Right ventricle myocardium inferior (tissue), 1 donor: ENCODE measurements around the gene ITM2C. TPM values are rescaled to one million over a fixed set of nuclear protein-coding genes. Genes with fewer than 3 reads are reported as not detected.

Experiments used
- ATAC-seq: fragments of 200-7000 bp; cut with Tn5 transposase; one replicate; pipeline ENCODE4 v1.9.1; 2020; ENCODE audit warnings: mild to moderate bottlenecking, moderate library complexity
- DNase-seq: peaks from one replicate; pipeline ENCODE4 v3.0.0; 2021; ENCODE audit errors: missing footprints
- intact Hi-C: fragments of 100-400 bp; cut with DNase I; formaldehyde crosslinking; loops from one replicate; pipeline ENCODE4 v1.11.0; 2022
- total RNA-seq: library from RNA; stranded (reverse); fragmentation: NEBNext Ultra II Directional; extraction: Animal tissue kit (Norgen Biotek cat#: 25700); gene quantifications from one replicate; pipeline ENCODE4 v1.2.1, GENCODE V29; 2021
- donor health status: DM: no; HTN: yes; CAD: no; lungs with severe emphysema.

Gene ITM2C
- total RNA-seq, 1 donor from 2014 or later: 29.6 TPM

DNA sequence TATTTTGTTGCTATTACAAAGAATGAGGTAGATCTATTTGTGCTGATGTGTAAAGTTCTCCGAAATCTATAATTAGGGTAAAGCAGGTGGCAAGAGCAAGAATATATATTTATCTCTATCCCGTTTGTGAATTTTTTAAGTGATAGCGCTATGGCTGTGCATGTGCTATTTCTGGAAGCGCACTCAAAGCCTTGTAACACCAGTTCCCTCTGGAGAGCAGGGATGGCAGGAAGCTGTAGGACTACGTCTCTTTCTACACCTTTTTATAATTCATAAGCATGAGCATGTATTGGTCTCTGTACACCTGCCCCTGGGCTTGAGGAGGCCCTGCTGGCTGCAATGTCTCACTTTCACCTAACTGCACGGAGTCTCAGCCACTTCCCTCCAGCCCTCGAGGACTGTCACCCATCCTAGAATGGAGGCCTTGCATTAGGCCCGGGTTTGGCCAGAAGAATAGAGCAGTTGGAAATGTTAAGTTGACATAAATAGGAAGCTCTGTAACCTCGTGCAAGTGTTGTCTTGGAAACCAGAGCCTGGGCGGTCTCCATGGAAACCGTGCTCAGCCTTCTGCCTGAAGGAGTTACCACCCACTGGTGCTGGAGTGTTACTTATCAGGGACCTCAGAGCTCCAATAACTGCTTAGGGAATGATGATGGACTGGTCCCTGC, 20.9 kb downstream of the ITM2C start:
- DNase-seq (no peak), ATAC-seq (no peak)
- intact Hi-C loops: no loop called here

DNA sequence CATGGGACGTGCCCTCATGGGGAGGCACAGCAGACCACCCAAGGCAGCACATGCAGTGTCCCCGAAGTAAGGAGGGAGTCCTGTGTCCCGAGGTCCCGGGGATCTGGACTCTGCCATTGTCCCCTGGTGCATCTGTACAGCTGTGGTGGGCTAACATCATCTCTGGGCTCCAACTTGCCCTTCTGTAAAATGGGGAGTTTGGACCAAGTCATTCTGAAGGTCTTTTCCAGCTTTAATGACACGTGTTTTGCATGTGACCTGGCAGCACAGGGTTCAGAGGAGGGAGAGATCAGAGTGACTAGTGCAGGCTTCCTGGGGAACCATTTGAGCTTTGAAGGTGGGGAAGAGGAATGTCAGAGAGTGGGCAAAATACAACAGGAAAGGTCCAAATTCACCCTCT, 21.5 kb downstream of the ITM2C start:
- no peak for DNase-seq
- intact Hi-C loops: no loop called here
- no peak for ATAC-seq

DNA sequence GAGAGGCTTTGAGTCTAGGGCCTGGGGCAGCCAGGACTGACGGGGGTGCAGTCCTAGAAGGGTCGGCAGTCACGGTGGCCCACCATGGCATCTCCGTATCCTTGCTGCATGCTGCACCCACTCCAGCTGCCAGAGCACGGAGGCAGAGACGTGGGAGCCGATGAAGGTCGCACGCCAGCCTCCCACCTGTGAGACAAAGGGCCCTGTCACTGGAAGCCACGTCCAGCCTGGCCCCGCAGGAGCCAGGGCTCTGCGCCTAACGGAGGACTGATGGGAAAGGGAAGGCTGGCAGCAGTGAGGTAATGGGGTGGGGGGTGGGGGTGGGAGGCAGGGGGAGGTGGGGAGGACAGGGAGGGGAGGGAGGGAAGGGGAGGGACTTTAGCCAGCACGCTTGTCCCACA, 21.9 kb downstream of the ITM2C start:
- intact Hi-C loops: no loop called here
- ATAC-seq (no peak), DNase-seq (no peak)

DNA sequence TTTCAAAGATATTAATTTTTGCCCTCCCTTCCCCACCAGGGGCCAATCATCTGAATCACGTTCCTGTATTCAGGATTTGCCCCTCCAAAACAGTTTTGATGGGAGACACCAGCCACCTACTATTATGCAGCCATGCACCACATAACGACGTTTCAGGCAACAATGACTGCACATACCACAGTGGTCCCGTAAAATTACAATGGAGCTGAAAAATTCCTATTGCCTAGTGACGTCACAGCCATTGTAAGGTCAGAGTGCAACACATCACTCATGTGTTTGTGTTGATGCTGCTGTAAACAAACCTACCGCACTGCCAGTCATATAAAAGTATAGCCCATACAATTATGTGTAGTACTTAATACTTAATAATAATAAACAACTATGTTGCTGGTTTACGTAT, 22.6 kb downstream of the ITM2C start:
- DNase-seq: no peak
- no peak for ATAC-seq
- intact Hi-C loops: no loop called here

DNA sequence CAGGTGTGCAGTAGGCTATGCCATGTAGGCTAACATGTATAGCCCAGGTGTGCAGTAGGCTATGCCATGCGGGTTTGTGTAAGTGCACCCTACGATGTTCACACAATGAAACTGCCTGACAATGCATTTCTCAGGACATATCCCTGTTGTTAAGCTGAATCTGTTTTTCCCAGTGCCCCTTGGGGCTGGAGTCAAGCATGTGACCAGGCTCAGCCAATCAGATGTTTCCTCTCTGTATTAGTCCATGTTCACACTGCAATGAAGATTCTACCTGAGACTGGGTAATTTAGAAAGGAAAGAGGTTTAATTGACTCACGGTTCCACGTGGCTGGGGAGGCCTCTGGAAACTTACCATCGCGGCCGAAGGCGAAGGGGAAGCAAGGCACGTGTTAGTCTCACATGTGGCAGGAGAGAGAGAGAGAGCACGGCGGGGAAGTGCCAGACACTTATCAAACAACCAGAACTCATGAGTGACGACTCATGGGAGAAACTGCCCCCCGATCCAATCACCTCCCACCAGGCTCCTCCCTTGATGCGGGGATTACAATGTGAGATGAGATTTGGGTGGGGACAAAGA, 24.2 kb downstream of the ITM2C start:
- DNase-seq (no peak), ATAC-seq (no peak)
- intact Hi-C loops: no loop called here

DNA sequence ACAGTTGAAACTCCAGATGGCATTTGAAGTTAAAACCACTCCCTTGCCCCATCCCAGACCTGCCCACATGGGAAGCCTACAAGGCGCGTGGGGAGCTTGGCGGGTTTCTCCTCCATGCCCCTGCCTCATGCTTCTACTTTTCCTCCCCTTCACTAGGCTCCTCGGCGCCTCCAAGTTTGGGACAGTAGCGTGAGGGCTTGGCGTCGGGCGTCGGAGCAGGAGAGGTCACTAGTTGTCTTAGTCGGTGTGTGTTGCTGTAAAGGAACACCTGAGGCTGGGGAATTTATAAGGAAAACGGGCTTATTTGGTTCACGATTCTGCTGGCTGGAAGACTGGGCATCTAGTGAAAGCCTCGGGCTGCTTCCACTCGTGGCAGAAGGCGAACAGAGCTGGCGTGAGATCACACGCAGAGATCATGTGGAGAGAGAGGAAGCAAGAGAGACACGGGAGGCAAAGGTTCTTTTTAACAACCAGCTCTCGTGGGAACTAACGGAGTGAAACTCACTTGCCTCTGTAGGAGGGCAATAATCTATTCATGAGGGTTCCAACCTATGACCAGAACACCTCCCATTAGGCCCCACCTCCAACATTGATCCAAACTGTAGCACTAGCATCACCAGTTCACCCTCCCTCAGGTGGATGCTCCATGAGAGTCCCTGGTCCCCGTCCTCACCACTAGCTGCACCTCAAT, 25.3 kb downstream of the ITM2C start:
- DNase-seq (no peak), ATAC-seq (no peak)
- intact Hi-C loops: no loop called here

GRCh38 chr2:230890646-230891045, 25.9 kb downstream of the ITM2C start:
- DNase-seq (no peak), ATAC-seq (no peak)
- intact Hi-C loops: no loop called here

DNA sequence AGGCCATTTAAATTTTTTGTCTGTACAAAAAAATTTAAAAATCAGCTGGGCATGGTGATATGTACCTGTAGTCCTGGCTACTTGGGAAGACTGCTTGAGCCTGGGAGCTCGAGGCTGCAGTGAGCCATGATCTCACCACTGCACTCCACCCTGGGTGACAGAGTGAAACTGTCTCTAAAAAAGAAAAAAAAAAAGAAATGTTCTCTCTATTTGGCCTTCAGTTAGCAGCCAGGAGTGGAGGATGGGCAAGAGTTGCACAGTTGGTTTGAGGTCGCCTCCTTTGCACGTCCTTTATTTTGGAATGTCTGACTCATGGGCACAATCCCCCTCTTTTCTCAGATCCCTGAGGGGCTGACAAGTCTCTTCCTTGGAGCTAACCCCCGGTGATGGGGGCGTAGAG, 26.3 kb downstream of the ITM2C start:
- intact Hi-C loops: no loop called here
- DNase-seq: no peak
- ATAC-seq: no peak

DNA sequence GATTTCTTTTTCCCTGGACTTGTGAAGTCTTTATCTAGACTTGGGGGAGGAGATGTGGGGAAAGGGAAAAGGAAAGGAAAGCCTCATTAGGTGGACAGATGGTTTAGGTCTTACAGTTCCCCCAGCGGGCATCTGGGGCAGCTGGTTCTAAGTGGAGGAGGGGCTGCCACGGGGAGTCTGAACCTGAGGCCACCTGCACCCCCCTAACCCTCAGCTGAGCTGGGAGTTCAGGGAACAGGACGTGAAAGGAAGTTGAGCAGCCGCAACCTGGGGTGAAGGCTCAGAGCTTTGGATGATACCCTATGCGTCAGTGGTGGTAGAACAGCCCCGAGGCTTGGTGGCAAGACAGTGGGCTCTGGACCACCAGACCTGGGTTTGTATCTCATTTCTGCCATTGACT, 26.8 kb downstream of the ITM2C start:
- intact Hi-C loops: no loop called here
- DNase-seq: no peak
- no peak for ATAC-seq

DNA sequence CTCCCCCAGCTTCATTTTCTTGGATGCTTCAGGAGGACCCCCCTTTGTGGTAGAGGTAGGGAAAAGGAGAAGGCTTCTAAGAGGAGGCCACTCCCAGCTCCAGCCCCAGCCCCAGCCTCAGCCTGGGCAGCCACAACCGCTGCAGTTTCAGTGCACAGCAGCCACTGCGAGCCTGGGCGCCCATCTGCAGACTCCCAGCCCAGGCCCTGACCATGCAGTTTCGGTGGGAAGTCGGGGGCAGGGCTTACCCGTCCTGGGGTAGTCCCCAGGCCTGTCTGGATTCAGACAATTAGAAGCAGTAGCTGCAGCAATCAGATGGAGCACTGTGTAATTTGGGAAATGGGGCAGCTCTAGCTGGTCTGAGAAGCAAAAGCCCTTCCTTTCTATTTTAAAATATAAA, 28.6 kb downstream of the ITM2C start:
- ATAC-seq (no peak), DNase-seq (no peak)
- intact Hi-C loops: no loop called here

- ATAC-seq (no peak), DNase-seq (no peak)
- intact Hi-C loops: no loop called here
These were observed 29.4 kb downstream of the ITM2C start for GRCh38 chr2:230893841-230894781.

DNA sequence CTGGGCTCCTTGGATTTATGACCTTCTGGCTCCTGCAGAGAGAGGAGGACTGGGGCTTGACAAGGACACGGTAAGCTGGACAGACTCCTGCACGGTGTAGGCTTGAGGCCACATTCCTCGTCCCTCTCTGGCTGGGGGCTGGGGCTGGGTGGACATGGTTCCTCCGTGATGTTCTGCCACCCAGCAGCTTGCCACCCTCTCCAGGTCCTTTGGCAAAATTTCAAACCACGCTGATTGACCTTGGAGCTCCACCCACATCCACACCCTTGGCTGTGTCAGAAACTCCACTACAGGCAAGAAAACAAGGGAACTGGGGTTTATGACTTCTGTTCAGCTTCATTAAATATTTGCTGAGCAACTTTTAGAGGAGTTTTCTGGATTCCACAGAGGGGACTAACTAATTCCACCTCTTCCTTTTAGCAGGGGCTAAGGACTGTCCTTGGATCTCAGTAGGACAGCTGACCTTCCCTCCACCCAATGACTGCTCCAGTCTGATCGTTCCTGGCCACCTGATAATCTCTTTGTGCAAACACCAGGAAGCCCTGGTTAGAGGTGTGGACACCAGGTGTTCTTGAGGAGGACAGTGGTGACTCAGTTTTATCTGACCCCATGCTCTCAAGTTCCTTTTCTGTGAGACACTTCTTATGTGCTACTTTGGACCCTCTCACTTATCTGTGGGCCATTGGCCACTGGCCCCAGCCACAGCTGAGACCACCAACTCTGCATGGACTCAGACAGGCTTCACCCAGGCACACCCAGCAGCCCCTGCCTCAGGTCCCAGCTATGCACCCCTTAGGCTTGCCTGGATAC, 31.0 kb downstream of the ITM2C start:
- ATAC-seq (no peak), DNase-seq (no peak)
- intact Hi-C loops: no loop called here

DNA sequence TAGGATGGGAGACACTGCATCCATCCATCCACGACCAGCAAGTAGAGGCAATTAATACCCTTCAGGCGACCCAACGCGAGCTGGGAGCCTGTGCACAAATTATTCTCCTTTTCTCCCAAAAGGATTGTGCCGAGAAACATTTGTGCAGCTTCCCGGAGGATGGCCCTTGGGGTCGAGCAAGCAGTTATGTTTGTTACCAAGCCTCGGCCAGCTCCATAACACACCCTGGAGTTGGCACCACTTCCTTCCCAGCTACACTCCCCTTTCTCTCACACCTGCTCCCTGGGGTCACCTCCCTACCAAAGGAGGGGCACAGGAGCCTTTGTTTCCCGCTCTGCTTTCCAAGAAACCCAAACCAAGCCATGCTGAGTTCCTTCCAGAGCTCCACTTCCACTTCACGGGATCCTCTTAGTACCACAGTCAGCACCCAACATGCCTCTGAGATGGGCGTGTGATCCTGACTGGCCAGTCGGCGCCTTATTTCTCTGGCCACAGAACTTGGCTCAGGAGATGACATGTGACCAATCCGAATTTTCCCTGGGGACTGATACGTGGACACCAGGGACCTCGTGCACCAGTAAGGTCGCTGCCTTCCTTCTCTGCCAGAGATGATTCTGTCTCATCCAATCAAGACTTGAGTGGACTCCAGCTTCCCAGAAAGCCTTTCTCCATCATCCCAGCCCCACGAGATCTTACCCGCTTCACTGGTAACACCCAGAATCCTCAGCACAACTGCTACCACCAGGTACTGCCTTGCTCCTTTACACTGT, 31.8 kb downstream of the ITM2C start:
- no peak for DNase-seq
- no peak for ATAC-seq
- intact Hi-C loops: no loop called here

DNA sequence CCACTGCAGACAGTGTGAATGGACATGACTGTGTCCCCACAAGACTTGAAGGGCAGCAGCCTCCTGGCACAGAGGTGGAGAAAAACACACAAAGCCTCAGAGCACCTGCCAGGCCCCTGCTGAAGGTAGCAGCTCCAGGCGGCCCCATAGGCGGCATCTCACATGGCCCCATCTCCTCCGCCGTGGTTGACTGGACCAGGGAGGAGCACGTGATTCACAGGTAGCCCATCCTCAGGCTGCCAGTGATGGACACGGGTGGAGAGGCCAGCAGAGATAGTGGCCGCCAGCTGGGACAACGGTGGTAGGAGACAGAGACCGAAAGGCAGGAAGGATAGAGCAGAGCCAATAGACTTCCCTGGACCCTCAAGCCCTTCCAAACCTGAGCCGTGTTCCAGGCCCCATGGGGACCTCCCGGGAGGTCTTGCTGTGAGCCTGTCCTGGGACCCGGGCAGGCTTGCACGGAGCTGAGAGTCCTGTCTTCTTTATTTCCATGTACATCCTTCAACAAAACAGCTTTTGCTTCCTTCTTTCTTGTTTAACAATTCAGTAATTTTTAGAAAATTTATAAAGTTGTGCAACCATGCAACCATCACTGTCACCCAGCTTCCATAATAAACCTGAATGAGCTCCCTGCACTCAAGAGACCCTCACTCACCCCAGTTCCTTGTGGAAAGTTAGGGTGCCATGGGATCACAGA, 33.4 kb downstream of the ITM2C start:
- DNase-seq (no peak), ATAC-seq (no peak)
- intact Hi-C loops: no loop called here

GRCh38 chr2:230898713-230899091, 34.0 kb downstream of the ITM2C start:
- intact Hi-C loops: no loop called here
- ATAC-seq (no peak), DNase-seq (no peak)

- ATAC-seq: no peak
- intact Hi-C loops: no loop called here
- DNase-seq: no peak
These were observed 34.5 kb downstream of the ITM2C start for GRCh38 chr2:230899287-230899686.

GRCh38 chr2:230899786-230900185, 35.0 kb downstream of the ITM2C start:
- ATAC-seq (no peak), DNase-seq (no peak)
- intact Hi-C loops: loop anchor here (5.0 kb wide), 1 partner anchor 153 kb away; no protein-coding TSS in a partner anchor
